ENCODE data around the gene GAS7. TPM values are rescaled to one million over a fixed set of nuclear protein-coding genes. Genes with fewer than 3 reads are reported as not detected.

Gene GAS7
- total RNA-seq, result not detected in 2 replicates

DNA sequence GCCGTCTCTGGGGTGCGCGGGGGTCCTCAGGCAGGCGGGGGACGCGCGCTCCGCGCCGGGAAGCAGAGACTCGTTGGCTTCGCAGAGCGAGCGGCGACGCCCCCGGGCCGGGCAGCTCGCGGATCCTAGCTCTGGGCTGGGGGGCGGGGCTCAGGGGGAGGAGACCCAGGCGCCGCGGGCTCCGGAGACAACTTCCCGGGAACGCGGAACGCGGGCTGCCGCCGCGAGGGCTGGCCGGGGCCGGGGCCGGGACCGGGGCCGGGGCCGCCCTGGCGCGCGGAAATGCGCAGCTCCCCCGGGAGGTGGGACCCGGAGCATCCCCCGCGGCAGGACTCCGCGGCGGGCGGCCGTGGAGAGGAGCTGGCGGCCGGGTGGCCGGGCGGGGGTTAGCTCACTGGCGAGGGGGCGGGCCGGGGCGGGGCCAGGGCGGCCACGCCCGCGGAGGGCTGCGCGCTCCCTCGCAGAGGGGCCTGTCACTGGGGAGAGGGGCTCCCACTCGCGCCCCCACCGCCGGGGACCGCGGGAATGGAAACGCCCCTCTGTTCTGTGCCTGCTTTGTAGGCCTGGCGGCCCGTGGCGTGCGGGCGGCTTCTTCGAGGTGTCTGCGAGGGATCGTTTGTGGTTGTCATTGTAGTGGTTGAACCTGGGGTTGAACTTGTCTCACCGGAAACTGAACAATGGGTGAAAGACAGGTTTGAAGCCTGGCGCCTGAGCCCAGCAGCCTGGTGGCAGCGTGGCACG is at the start of gene GAS7:
GAS7 (minus strand) TSS at position 98 of the 741 bp plus-strand sequence.
- intact Hi-C loops (cut with micrococcal nuclease), result no loop called here

- intact Hi-C loops (cut with micrococcal nuclease), result no loop called here
These were observed 49.4 kb upstream of the GAS7 start for GRCh38 chr17:10247810-10248209.

- intact Hi-C loops (cut with micrococcal nuclease), result no loop called here
These were observed 45.8 kb upstream of the GAS7 start for GRCh38 chr17:10243883-10244844.

DNA sequence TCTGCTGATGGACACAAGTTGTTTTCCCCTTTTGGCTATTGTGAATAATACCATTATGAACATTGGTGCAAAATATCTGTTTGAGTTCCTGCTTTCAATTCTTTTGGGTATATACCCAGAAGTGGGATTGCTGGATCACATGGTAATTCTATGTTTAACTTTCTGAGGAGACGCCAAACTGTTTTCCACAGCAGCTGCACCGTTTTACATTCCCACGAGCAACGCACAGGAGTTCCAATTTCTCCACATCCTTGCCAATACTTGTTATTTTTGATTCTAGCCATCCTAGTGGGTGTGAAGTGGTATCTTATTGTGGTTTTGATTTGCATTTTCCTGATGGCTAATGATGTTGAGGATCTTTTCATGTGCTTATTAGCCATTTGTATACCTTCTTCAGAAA is 43.4 kb upstream of the GAS7 start:
- intact Hi-C loops (cut with micrococcal nuclease), result no loop called here

DNA sequence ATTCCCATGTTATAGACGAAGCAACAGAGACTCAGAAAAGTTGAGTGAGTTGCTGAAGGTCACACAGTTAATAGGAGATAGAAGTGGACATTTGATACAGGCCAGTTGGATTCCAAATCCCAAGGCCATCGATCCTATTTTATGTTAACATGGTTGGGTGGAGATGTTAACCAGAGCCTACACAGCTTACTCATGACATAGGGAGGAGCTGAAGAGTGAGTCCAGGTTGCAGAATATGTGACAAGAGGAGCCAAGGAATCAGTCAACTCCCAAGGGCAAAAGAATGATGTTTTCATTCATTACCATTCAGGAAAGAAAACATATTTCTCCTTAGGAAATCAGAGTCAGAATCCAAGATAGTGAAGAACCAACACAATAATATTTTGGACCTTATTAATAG is 40.3 kb upstream of the GAS7 start:
- intact Hi-C loops (cut with micrococcal nuclease), result no loop called here

- intact Hi-C loops (cut with micrococcal nuclease), result no loop called here
These were observed 35.6 kb upstream of the GAS7 start for GRCh38 chr17:10234033-10234432.

DNA sequence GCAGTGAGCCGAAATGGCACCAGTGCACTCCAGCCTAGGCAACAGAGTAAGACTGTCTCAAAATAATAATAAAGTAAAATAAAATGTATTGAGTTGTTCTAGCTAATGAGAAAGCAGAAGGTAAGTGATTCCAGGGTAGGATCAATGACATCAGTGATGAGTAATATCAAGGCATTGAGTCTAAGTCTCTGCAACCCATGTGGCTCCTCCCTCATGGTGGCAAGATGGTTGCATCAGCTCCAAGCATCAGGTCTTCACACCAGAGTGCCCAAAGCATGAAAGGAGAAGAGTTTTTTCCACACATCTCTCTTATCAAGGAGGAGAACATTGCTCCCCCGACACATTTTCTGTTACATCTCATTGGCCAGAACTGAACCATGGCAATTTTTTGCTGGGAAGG is 34.8 kb upstream of the GAS7 start:
- intact Hi-C loops (cut with micrococcal nuclease), result no loop called here

- intact Hi-C loops (cut with micrococcal nuclease), result no loop called here
These were observed 30.8 kb upstream of the GAS7 start for GRCh38 chr17:10229181-10229580.

GRCh38 chr17:10226930-10227695 is 28.7 kb upstream of the GAS7 start:
- intact Hi-C loops (cut with micrococcal nuclease), result loop anchor here (1.0 to 2.0 kb wide), 2 partner anchors 264 to 303 kb away; no protein-coding TSS in a partner anchor

DNA sequence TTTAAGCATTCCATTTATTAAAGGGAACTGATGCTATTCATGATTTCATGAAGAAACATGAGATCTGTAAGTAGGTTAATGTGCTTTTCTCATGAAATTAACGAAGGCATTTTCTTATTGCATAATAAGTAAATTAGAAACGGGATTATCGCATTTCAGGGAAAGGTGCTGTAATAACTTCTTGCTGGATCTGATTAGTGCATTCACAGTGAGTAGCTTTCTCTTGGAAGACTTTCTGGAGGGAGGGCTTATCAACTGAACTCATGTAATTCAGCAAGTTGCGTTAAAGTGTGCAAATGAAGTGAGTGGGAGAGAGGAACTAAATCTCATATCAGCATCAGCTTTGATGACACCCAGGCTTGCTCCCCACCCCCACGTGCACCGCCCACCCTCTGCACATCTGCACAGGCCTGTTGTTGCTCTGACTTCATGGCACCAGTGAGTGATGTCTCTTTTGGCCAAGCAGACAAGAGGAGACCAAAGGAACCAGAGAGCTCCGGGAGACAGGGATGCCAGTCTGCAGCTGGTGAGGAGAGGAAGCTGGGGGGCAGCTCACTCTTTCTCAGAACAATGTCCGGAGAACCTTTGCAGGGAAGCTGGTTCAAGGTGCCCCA is 26.3 kb upstream of the GAS7 start:
- intact Hi-C loops (cut with micrococcal nuclease), result no loop called here

GRCh38 chr17:10219193-10219592 is 20.8 kb upstream of the GAS7 start:
- intact Hi-C loops (cut with micrococcal nuclease), result no loop called here

GRCh38 chr17:10217916-10218315 is 19.5 kb upstream of the GAS7 start:
- intact Hi-C loops (cut with micrococcal nuclease), result no loop called here

GRCh38 chr17:10216213-10216938 is 18.0 kb upstream of the GAS7 start:
- intact Hi-C loops (cut with micrococcal nuclease), result no loop called here

GRCh38 chr17:10215286-10215685 is 16.9 kb upstream of the GAS7 start:
- intact Hi-C loops (cut with micrococcal nuclease), result no loop called here

DNA sequence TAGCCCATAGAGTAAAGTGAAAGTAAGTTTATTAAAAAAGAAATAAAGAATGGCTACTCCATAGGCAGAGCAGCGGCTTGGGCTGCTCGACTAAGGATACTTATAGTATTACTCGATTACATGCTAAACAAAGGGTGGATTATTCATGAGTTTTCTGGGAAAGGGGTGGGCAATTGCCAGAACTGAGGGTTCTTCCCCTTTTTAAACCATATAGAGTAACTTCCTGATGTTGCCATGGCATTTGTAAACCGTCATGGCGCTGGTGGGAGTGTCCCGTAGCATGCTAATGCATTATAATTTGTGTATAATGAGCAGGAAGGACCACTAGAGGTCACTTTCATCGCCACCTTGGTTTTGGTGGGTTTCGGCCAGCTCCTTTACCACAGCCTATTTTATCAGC is 13.3 kb upstream of the GAS7 start:
- intact Hi-C loops (cut with micrococcal nuclease), result no loop called here

DNA sequence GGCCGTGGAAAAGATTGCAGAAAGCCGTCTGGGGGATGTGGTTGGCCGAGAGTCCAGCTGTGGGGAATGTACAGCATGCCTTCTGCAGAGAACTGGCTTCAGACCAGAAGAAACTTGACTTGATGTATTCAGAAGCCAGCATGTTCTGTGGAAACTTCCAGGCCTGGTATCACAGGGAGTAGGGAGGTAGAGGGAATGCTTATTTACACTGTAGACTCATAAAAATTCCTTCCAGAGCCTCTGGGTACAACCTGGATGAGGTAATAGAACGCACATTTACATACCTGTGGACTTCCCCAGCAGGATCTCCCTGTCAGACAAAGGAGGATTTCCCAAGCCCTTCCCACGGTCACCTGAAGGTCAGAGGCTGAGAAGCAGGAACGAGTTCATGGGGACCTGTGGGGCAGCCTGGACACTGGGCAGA is 11.8 kb upstream of the GAS7 start:
- intact Hi-C loops (cut with micrococcal nuclease), result no loop called here

DNA sequence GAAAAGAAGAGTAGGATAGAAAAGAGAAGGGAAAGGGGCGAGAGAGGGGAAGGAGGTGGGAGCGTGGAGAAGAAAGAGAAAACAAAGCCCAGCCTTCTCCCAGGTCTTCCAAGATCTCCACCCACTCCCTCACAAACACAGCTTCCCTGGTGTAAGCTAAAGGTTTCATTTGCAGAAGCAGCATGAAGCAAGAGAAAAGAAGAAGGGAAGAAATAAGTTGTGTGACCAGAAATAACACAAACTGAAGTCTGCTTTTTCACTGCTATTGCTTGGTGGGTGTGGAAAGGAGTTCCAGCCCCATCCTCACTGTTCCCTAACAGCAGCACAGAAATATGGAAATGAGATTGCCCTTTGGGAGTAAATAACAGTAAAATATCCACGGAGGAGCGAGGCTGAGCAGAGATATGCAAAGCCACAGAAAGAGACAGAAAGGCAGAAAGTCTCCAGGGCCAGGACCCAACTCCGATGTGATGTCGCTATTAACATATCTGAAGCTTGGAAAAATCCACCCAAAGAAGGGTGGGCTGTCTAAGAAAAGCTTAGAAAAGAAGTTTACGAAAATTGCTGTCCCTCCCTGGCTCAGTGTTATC is 10.3 kb upstream of the GAS7 start:
- intact Hi-C loops (cut with micrococcal nuclease), result no loop called here

DNA sequence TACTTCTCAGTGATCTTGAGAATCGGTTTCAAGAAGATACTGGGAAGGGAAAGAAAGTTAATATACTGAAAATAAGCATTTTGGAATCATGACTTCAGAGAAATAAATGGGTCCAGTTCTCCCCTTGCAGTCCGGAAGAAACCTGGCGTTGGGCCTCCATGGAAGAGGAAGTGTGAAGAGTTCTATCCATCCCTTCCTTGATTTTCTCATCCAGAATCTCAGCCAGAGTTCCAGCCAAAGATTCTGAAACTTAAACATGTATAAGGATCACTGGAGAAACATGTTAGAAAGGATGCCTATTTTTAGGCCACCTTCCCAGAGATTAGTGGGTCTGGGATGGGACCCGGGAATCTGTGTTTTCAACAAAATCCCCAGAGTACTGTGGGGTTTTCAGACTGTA is 8.7 kb upstream of the GAS7 start:
- intact Hi-C loops (cut with micrococcal nuclease), result no loop called here

GRCh38 chr17:10205549-10206185 is 7.3 kb upstream of the GAS7 start:
- intact Hi-C loops (cut with micrococcal nuclease), result no loop called here

DNA sequence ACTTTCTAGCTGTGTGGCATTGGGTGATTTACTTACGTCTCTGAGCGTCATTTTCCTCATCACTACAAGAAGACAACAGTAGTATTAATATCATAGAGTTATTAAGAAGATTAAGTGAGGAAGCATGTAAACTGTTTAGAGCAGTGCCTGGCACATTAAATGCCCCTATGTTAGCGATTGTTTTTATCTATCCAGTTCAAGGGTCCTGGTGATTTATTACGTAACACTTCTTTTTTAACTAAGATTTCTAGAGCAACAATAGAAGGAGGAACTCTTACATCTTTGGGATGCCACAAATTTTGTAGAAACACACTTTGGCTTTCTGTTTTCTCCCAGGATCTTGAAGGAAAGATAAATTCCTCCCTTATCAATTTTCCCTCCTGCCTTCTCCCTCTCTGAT is 3.3 kb upstream of the GAS7 start:
- intact Hi-C loops (cut with micrococcal nuclease), result no loop called here

Measured in T-helper 1 cell treated with Interleukin-12 subunit alpha and Interleukin-12 subunit beta and Interleukin-4 antibody, amounts not matched to agents 30 ng/mL and 1 ng/mL, for 36 hours (primary cell).